Tibial artery (tissue), 4 donors: ENCODE measurements around the gene IGF1R.
A peak's percentile ranks its signal among the peaks of the same experiment; 100 is the strongest.

Source experiments
- DNase-seq, 2 donors: peaks; one replicate each; pipeline ENCODE4 v3.0.0-alpha.2; 2019
- H3K27ac ChIP-seq, 2 donors: fragments of 200-600 bp; sonication (generic) in 1 of 2; 1 replicate in 1 of 2; 2 replicates in 1 of 2; pipeline ENCODE4 v1.5.1; 2018 to 2019; ENCODE audit warnings: mild to moderate bottlenecking in 1 of 2
- H3K27me3 ChIP-seq, 2 donors: fragments of 200-600 bp; sonication (generic) in 1 of 2; one replicate each; pipeline versions ENCODE4 v1.5.1 to v1.6.0; 2016 to 2019
- H3K36me3 ChIP-seq, 3 donors: fragments of 200-600 bp; sonication (generic) in 2 of 3; one replicate each; pipeline ENCODE4 v1.5.1; 2016 to 2019; ENCODE audit warnings: mild to moderate bottlenecking in 2 of 3
- H3K4me1 ChIP-seq, 4 donors: fragments of 200-600 bp; sonication (generic) in 2 of 4; 1 replicate in 3 of 4; 2 replicates in 1 of 4; pipeline ENCODE4 v1.5.1; 2016 to 2019
- H3K4me3 ChIP-seq, 2 donors: fragments of 200-600 bp; sonication (generic) in 1 of 2; 1 replicate in 1 of 2; 2 replicates in 1 of 2; pipeline ENCODE4 v1.5.1; 2018 to 2019; ENCODE audit warnings: mild to moderate bottlenecking in 2 of 2
- H3K9me3 ChIP-seq, 3 donors: fragments of 200-600 bp; sonication (generic) in 1 of 3; one replicate each; pipeline ENCODE4 v1.5.1; 2016 to 2019
- intact Hi-C: fragments of 100-400 bp; cut with DNase I; formaldehyde crosslinking; loops from one replicate; pipeline ENCODE4 v1.15.0; 2023; ENCODE audit warnings: low total_unique reads
- TF ChIP-seq, protein P1 (sequence below), 2 experiments: fragments of 200-600 bp in 1 of 2; fragments of 450-650 bp in 1 of 2; IDR thresholded peaks; one replicate each; pipeline ENCODE4 v1.5.1; 2017 to 2019; ENCODE audit warnings: antibody characterized with exemption in 2 of 2, mild to moderate bottlenecking in 1 of 2, moderate library complexity in 1 of 2

IGF1R gene

GRCh38 chr15:98778263-98778959 is 130.1 kb downstream of the IGF1R start:
- Histone ChIP-seq H3K9me3 (no peaks in the 10 kb centered on the region), H3K36me3 (no peaks in the 10 kb centered on the region), H3K27me3 (no peaks in the 10 kb centered on the region), H3K4me1 (peaks cover 0 to 75% (median 37%) of the 10 kb centered on the region in 4 donors), H3K4me3 (no peak overlapping the region), H3K27ac (peak overlapping the region in 1 of 2 donors; percentile 31)
- intact Hi-C loops = loop anchor here (2.0 to 10.0 kb wide), 3 partner anchors 114 to 298 kb away; no protein-coding TSS in a partner anchor
- DNase-seq = no peak
- TF ChIP-seq, protein P1, sequence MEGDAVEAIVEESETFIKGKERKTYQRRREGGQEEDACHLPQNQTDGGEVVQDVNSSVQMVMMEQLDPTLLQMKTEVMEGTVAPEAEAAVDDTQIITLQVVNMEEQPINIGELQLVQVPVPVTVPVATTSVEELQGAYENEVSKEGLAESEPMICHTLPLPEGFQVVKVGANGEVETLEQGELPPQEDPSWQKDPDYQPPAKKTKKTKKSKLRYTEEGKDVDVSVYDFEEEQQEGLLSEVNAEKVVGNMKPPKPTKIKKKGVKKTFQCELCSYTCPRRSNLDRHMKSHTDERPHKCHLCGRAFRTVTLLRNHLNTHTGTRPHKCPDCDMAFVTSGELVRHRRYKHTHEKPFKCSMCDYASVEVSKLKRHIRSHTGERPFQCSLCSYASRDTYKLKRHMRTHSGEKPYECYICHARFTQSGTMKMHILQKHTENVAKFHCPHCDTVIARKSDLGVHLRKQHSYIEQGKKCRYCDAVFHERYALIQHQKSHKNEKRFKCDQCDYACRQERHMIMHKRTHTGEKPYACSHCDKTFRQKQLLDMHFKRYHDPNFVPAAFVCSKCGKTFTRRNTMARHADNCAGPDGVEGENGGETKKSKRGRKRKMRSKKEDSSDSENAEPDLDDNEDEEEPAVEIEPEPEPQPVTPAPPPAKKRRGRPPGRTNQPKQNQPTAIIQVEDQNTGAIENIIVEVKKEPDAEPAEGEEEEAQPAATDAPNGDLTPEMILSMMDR (IDR thresholded peaks at IDR 0.05) = no peak

- TF ChIP-seq, protein P1 (IDR thresholded peaks at IDR 0.05) = no peak
- H3K4me1 ChIP-seq = peaks cover 0 to 70% (median 32%) of the 10 kb centered on the region in 4 donors
- no peak overlapping the region for H3K4me3 ChIP-seq
- H3K27ac ChIP-seq = peak overlapping the region in 1 of 2 donors; percentile 31
- no peaks in the 10 kb centered on the region for H3K36me3 ChIP-seq
- intact Hi-C loops = loop anchor here (2.0 to 10.0 kb wide), 3 partner anchors 114 to 298 kb away; no protein-coding TSS in a partner anchor
- H3K9me3 ChIP-seq = no peaks in the 10 kb centered on the region
- no peaks in the 10 kb centered on the region for H3K27me3 ChIP-seq
- DNase-seq = no peak
Observed at GRCh38 chr15:98778960-98779359, 130.6 kb downstream of the IGF1R start.

DNA sequence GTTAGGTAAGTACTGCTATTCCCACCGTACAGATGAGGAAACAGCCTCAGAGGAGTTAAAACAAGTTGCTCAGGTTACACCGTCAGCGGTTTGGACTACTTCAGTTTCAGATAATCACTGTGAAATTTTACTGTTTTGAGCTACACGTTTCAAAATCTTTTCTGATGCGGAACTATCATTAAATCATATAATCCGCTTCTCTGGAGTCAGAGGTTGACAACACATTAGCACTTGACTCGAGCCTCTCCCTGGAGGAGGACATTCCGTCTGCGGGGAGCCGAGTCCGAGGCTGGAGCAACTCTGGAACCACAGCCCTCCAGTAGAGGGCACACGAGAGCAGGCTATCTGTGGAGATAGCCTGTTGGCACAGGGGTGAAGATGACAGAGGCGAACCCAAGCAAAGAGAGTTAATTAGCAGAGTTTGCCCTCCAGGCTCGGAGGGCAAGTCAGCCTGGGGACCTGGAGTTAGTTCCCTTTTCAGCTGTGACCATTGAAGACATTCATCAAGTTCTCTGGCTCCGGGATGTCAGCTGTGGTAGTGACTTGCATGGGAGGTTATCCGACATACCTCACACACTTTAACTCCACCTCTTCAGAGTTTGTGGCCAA is 131.2 kb downstream of the IGF1R start:
- Histone ChIP-seq H3K27ac (peak overlapping the region; percentile 8 to 31), H3K36me3 (no peaks in the 10 kb centered on the region), H3K4me1 (peaks cover 0 to 70% (median 32%) of the 10 kb centered on the region in 4 donors), H3K4me3 (no peak overlapping the region), H3K27me3 (no peaks in the 10 kb centered on the region), H3K9me3 (no peaks in the 10 kb centered on the region)
- TF ChIP-seq, protein P1 (IDR thresholded peaks at IDR 0.05) = peak; percentile 79 to 88
- intact Hi-C loops = loop anchor here (2.0 to 10.0 kb wide), 4 partner anchors 65 to 297 kb away; no protein-coding TSS in a partner anchor
- DNase-seq = peak; percentile 58 to 83

DNA sequence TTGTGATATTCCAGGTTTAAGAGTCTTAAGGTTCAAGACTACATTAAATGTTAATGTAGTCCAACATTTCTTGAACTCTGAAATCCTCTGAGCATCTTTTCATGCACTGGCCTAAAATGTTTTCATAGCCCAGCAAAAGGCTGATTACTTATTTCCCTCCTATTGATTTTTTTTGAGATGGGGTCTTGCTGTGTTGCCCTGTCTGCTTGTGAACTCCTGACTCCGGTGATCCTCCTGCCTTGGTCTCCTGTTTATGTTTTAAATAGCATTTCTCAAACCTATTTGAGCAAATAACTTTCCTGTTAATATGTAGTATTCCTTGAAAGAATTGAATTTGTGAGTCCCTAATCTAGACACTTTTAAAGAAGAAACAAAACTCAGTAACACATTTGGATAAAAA is 133.5 kb downstream of the IGF1R start:
- TF ChIP-seq, protein P1 (IDR thresholded peaks at IDR 0.05) = no peak
- Histone ChIP-seq H3K4me3 (no peak overlapping the region), H3K4me1 (peaks cover 0 to 69% (median 31%) of the 10 kb centered on the region in 4 donors), H3K27me3 (no peaks in the 10 kb centered on the region), H3K36me3 (no peaks in the 10 kb centered on the region), H3K27ac (no peak overlapping the region), H3K9me3 (no peaks in the 10 kb centered on the region)
- intact Hi-C loops = loop anchor here (10.0 kb wide), 1 partner anchor 63 kb away; no protein-coding TSS in a partner anchor
- DNase-seq = no peak

GRCh38 chr15:98782801-98783200 is 134.5 kb downstream of the IGF1R start:
- DNase-seq = no peak
- no peak overlapping the region for H3K27ac ChIP-seq
- TF ChIP-seq, protein P1 (IDR thresholded peaks at IDR 0.05) = no peak
- no peaks in the 10 kb centered on the region for H3K36me3 ChIP-seq
- H3K27me3 ChIP-seq = no peaks in the 10 kb centered on the region
- H3K4me1 ChIP-seq = peaks cover 0 to 69% (median 29%) of the 10 kb centered on the region in 4 donors
- H3K4me3 ChIP-seq = no peak overlapping the region
- no peaks in the 10 kb centered on the region for H3K9me3 ChIP-seq
- intact Hi-C loops = loop anchor here (10.0 kb wide), 1 partner anchor 62 kb away; no protein-coding TSS in a partner anchor
